H1 (cell line): ENCODE results near the gene HUWE1. TPM values are rescaled to one million over a fixed set of nuclear protein-coding genes. Genes with fewer than 3 reads are reported as not detected.

Source experiments
- CTCF ChIA-PET: fragments of 300-600 bp; sonication (Branson Sonifier 250); formaldehyde crosslinking; loops from one replicate; lab custom pipeline; 2021; ENCODE audit not compliant: partially characterized antibody; lab: Charles Lee
- POLR2A ChIA-PET: fragments of 300-600 bp; sonication (Branson Sonifier 250); formaldehyde crosslinking; loops from one replicate; lab custom pipeline; 2021; ENCODE audit warnings: inconsistent platforms; ENCODE audit not compliant: partially characterized antibody; lab: Charles Lee
- DNase-seq, 2 experiments: peaks; one replicate each; pipeline versions ENCODE4 v3.0.0 to v3.0.0-alpha.2; 2010 to 2022; ENCODE audit warnings: low spot score in 2 of 2, low read depth in 1 of 2, mixed read lengths in 1 of 2
- FAIRE-seq: peaks from 2 replicates; lab custom pipeline; 2011; peaks lifted over from hg19 to GRCh38; lab: Jason Lieb, UNC
- H2AFZ ChIP-seq: 2 replicates; pipeline ENCODE4 v1.8.1; 2012; ENCODE audit warnings: low read length, inconsistent platforms
- H2AK5ac ChIP-seq: 2 replicates; pipeline ENCODE4 v1.6.1; 2013; ENCODE audit warnings: low read depth, low read length
- H2BK120ac ChIP-seq: replicated peaks from 2 replicates; pipeline ENCODE3; 2013; ENCODE audit warnings: low read depth, low read length, inconsistent platforms
- H2BK12ac ChIP-seq: 2 replicates; pipeline ENCODE4 v1.6.1; 2013; ENCODE audit warnings: low read depth, low read length
- H2BK15ac ChIP-seq: 2 replicates; pipeline ENCODE4 v1.6.1; 2013; ENCODE audit warnings: low read length
- H2BK20ac ChIP-seq: 2 replicates; pipeline ENCODE4 v1.6.1; 2013; ENCODE audit warnings: low read length
- H2BK5ac ChIP-seq: 2 replicates; pipeline ENCODE4 v1.6.1; 2013; ENCODE audit warnings: low read depth, low read length
- H3K14ac ChIP-seq: 2 replicates; pipeline ENCODE4 v1.6.1; 2013; ENCODE audit warnings: inconsistent platforms; ENCODE audit not compliant: insufficient read length
- H3K18ac ChIP-seq: 2 replicates; pipeline ENCODE4 v1.6.1; 2013; ENCODE audit warnings: low read length; ENCODE audit errors: extremely low read depth
- H3K23ac ChIP-seq: 2 replicates; pipeline ENCODE4 v1.6.1; 2013; ENCODE audit warnings: inconsistent platforms; ENCODE audit not compliant: insufficient read length
- H3K23me2 ChIP-seq: 2 replicates; pipeline ENCODE4 v1.6.1; 2013; ENCODE audit warnings: low read depth, low read length
- H3K27ac ChIP-seq: 2 replicates; pipeline ENCODE4 v1.6.1; 2011; ENCODE audit warnings: low read depth, low read length, inconsistent platforms
- H3K27me3 ChIP-seq, 4 experiments: replicated peaks in 1 of 4; 1 replicate in 1 of 4; 2 replicates in 3 of 4; pipeline versions ENCODE4 v1.6.1 to v1.8.1; 2011 to 2013; ENCODE audit warnings: low read length in 3 of 4, mild to moderate bottlenecking in 3 of 4, inconsistent platforms in 2 of 4, mixed read lengths in 2 of 4, moderate library complexity in 1 of 4; ENCODE audit not compliant: control insufficient read depth in 3 of 4, insufficient read depth in 3 of 4; ENCODE audit errors: extremely low read depth in 1 of 4
- H3K36me3 ChIP-seq, 4 experiments: 2 replicates each; pipeline versions ENCODE4 v1.6.1 to v1.8.1; 2011 to 2013; ENCODE audit warnings: mild to moderate bottlenecking in 4 of 4, low read length in 3 of 4, moderate library complexity in 2 of 4, control low read depth in 1 of 4, inconsistent platforms in 1 of 4; ENCODE audit not compliant: insufficient read depth in 4 of 4, control insufficient read depth in 2 of 4
- H3K4ac ChIP-seq: replicated peaks from 2 replicates; pipeline ENCODE3; 2013; ENCODE audit warnings: low read length, low read depth, mixed read lengths, inconsistent platforms; ENCODE audit not compliant: insufficient read length
- H3K4me1 ChIP-seq, 4 experiments: replicated peaks in 1 of 4; 1 replicate in 1 of 4; 2 replicates in 3 of 4; pipeline versions ENCODE4 v1.6.1 to v1.8.1; 2011 to 2013; ENCODE audit warnings: low read length in 3 of 4, inconsistent platforms in 2 of 4, mixed read lengths in 1 of 4; ENCODE audit not compliant: insufficient read depth in 4 of 4, control insufficient read depth in 3 of 4
- H3K4me2 ChIP-seq, 2 experiments: 2 replicates each; pipeline versions ENCODE4 v1.6.1 to v1.8.1; 2011 to 2013; ENCODE audit warnings: low read depth in 2 of 2, low read length in 2 of 2, control low read depth in 1 of 2, inconsistent platforms in 1 of 2, mild to moderate bottlenecking in 1 of 2; ENCODE audit not compliant: insufficient read depth in 1 of 2
- H3K4me3 ChIP-seq, 4 experiments: fragments of 200-600, 300-600 bp in 1 of 4; sonication (generic), shearing (Covaris generic), sonication (Bioruptor Twin) in 1 of 4; 2 replicates each; pipeline versions ENCODE4 v1.5.1 to v1.8.1; 2011 to 2016; ENCODE audit warnings: low read length in 4 of 4, low read depth in 3 of 4, control low read depth in 2 of 4, inconsistent platforms in 2 of 4, mild to moderate bottlenecking in 2 of 4, mixed read lengths in 1 of 4, moderate library complexity in 1 of 4; ENCODE audit not compliant: insufficient read depth in 2 of 4; ENCODE audit errors: extremely low read depth in 1 of 4
- H3K56ac ChIP-seq: replicated peaks from 2 replicates; pipeline ENCODE3; 2013; ENCODE audit warnings: low read depth, mild to moderate bottlenecking, mixed read lengths, low read length, inconsistent platforms; ENCODE audit not compliant: insufficient read length
- H3K79me1 ChIP-seq: 2 replicates; pipeline ENCODE4 v1.6.1; 2013; ENCODE audit warnings: low read depth, low read length, control low read depth
- H3K79me2 ChIP-seq, 2 experiments: 2 replicates each; pipeline versions ENCODE4 v1.6.1 to v1.8.1; 2012 to 2013; ENCODE audit warnings: low read length in 2 of 2, mild to moderate bottlenecking in 2 of 2, inconsistent platforms in 1 of 2; ENCODE audit not compliant: insufficient read depth in 2 of 2, control insufficient read depth in 1 of 2
- H3K9ac ChIP-seq, 4 experiments: replicated peaks in 1 of 4; 1 replicate in 1 of 4; 2 replicates in 3 of 4; pipeline versions ENCODE4 v1.6.1 to v1.8.1; 2011 to 2013; ENCODE audit warnings: low read depth in 3 of 4, low read length in 3 of 4, control low read depth in 2 of 4, mild to moderate bottlenecking in 2 of 4, moderate library complexity in 2 of 4, inconsistent platforms in 1 of 4; ENCODE audit errors: extremely low read depth in 1 of 4
- H3K9me3 ChIP-seq, 2 experiments: 2 replicates each; pipeline versions ENCODE4 v1.6.1 to v1.8.1; 2012 to 2013; ENCODE audit warnings: mild to moderate bottlenecking in 2 of 2, moderate library complexity in 2 of 2, control low read depth in 1 of 2, inconsistent platforms in 1 of 2, low read depth in 1 of 2, low read length in 1 of 2, mixed read lengths in 1 of 2; ENCODE audit not compliant: insufficient read depth in 2 of 2
- H4K20me1 ChIP-seq, 2 experiments: replicated peaks in 1 of 2; 2 replicates each; pipeline versions ENCODE3 to v1.8.1; 2011 to 2013; ENCODE audit warnings: inconsistent platforms in 2 of 2, low read length in 2 of 2, mild to moderate bottlenecking in 1 of 2; ENCODE audit not compliant: insufficient read depth in 2 of 2, control insufficient read depth in 1 of 2
- H4K5ac ChIP-seq: 2 replicates; pipeline ENCODE4 v1.6.1; 2013; ENCODE audit warnings: low read length, low read depth, mixed read lengths, inconsistent platforms; ENCODE audit not compliant: insufficient read length
- H4K8ac ChIP-seq: 2 replicates; pipeline ENCODE4 v1.8.0; 2013; ENCODE audit warnings: mild to moderate bottlenecking, moderate library complexity, low read length, inconsistent platforms; ENCODE audit not compliant: insufficient read depth; ENCODE audit errors: extremely low read depth
- H4K91ac ChIP-seq: replicated peaks from 2 replicates; pipeline ENCODE3; 2013; ENCODE audit warnings: low read length, mixed read lengths, inconsistent platforms; ENCODE audit not compliant: insufficient read length
- GABPA ChIP-seq: IDR thresholded peaks from 2 replicates; pipeline ENCODE4 v1.6.1; 2011; ENCODE audit warnings: mild to moderate bottlenecking, low read length, moderate library complexity, borderline replicate concordance; ENCODE audit not compliant: insufficient read depth
- MAX ChIP-seq: IDR thresholded peaks from 2 replicates; pipeline ENCODE4 v1.6.1; 2012; ENCODE audit warnings: inconsistent platforms
- RFX5 ChIP-seq: IDR thresholded peaks from 2 replicates; pipeline ENCODE4 v1.6.1; 2011; ENCODE audit warnings: low read depth, low read length, improper control_type of control experiment, borderline replicate concordance
- USF2 ChIP-seq: IDR thresholded peaks from 2 replicates; pipeline ENCODE4 v1.6.1; 2011; ENCODE audit warnings: low read length, improper control_type of control experiment
- WGBS, 2 experiments: shearing (Covaris generic) in 1 of 2; methylation state at CpG; one replicate each; pipeline versions ENCODE4 v1.1.6 to v1.1.7; 2013 to 2015; ENCODE audit warnings: low lambda C conversion rate in 2 of 2, mixed read lengths in 2 of 2, inconsistent platforms in 1 of 2, low coverage in 1 of 2, missing lambda C conversion rate in 1 of 2; ENCODE audit not compliant: insufficient replicate concordance in 2 of 2, insufficient coverage in 1 of 2, insufficient read length in 1 of 2; ENCODE audit errors: extremely low coverage in 1 of 2, missing lambda C conversion rate in 1 of 2; 5-methylcytosine and 5-hydroxymethylcytosine counted together
- polyA plus RNA-seq, 7 experiments: library from polyadenylated mRNA; depleted of rRNA in 3 of 7; stranded (reverse) in 5 of 7; unstranded in 2 of 7; fragments of >200 nt in 5 of 7; fragments of 200-250 nt in 2 of 7; gene quantifications; 1 replicate in 5 of 7; 2 replicates in 1 of 7; 4 replicates in 1 of 7; pipeline versions ENCODE4 v1.2.1 to v1.2.3, GENCODE V29; 2011 to 2013; ENCODE audit warnings: missing spikeins in 2 of 7, mixed read lengths in 2 of 7
- total RNA-seq: library from RNA; stranded (reverse); fragmentation: NEBNext Ultra II Directional; extraction: Animal tissue kit (Norgen Biotek cat#: 25700); gene quantifications from 2 replicates; pipeline ENCODE4 v1.2.1, GENCODE V29; 2021

Gene HUWE1
- total and polyA plus RNA-seq, 2 of the 8 experiments (the other 6 are each of a cell fraction or from before 2014, with no cell fraction given): 114 to 252 TPM

- H3K4me1 ChIP-seq: no peaks in the 10 kb centered on the region
- DNase-seq (no peak), FAIRE-seq (no peak)
- H3K27me3 ChIP-seq: no peaks in the 10 kb centered on the region
- no peak overlapping the region for H3K14ac ChIP-seq
- no peak overlapping the region for H2AFZ ChIP-seq
- no peak overlapping the region for H2BK120ac ChIP-seq
- H3K9ac ChIP-seq: no peak overlapping the region
- 77% methylated on average over 2 of the region's 2 CpGs; no CpG with 5 or more reads in 1 of the 2 experiments for WGBS, 2 experiments
- no peak overlapping the region for H4K91ac ChIP-seq
- no peaks in the 10 kb centered on the region for H3K23me2 ChIP-seq
- H4K20me1 ChIP-seq: no peaks in the 10 kb centered on the region
- no peak overlapping the region for H4K5ac ChIP-seq
- no peak for TF ChIP-seq GABPA
- no peak for TF ChIP-seq RFX5
- TF ChIP-seq USF2: no peak
- TF ChIP-seq MAX: no peak
- CTCF ChIA-PET: no interaction called here
- no peak overlapping the region for H4K8ac ChIP-seq
- H2BK15ac ChIP-seq: no peak overlapping the region
- no peak overlapping the region for H3K4ac ChIP-seq
- H2BK5ac ChIP-seq: no peak overlapping the region
- no peak overlapping the region for H2AK5ac ChIP-seq
- no peaks in the 10 kb centered on the region for H3K79me1 ChIP-seq
- POLR2A ChIA-PET: no interaction called here
- no peak overlapping the region for H3K18ac ChIP-seq
- H3K56ac ChIP-seq: no peak overlapping the region
- H3K36me3 ChIP-seq: peaks cover 0 to 74% (median 13%) of the 10 kb centered on the region in 4 experiments; a peak in 7 of 8 replicates
- H3K79me2 ChIP-seq: peaks cover 0 to 13% of the 10 kb centered on the region in 2 experiments; a peak in 2 of 4 replicates
- H3K23ac ChIP-seq: no peak overlapping the region
- no peak overlapping the region for H2BK12ac ChIP-seq
- H3K27ac ChIP-seq: no peak overlapping the region
- H3K4me3 ChIP-seq: no peak overlapping the region
- H2BK20ac ChIP-seq: no peak overlapping the region
- H3K4me2 ChIP-seq: no peak overlapping the region
- H3K9me3 ChIP-seq: no peaks in the 10 kb centered on the region
Measured at GRCh38 chrX:53637479-53637878, 49.0 kb downstream of the HUWE1 start.
